Peyer's patch (tissue), 4 donors: ENCODE results near the gene DLX6.

Source experiments
- CTCF ChIP-seq, 6 experiments: fragments of 450-650 bp in 4 of 6; fragments of 200-600 bp in 2 of 6; sonication (generic) in 1 of 6; IDR thresholded peaks; one replicate each; pipeline ENCODE4 v1.5.1; 2017 to 2019; ENCODE audit warnings: antibody characterized with exemption in 6 of 6, mild to moderate bottlenecking in 3 of 6, moderate library complexity in 1 of 6
- POLR2A ChIP-seq, 2 donors: fragments of 450-650 bp; IDR thresholded peaks; one replicate each; pipeline ENCODE4 v1.5.1; 2017; ENCODE audit warnings: antibody characterized with exemption in 2 of 2, mild to moderate bottlenecking in 2 of 2, moderate library complexity in 2 of 2

DNA sequence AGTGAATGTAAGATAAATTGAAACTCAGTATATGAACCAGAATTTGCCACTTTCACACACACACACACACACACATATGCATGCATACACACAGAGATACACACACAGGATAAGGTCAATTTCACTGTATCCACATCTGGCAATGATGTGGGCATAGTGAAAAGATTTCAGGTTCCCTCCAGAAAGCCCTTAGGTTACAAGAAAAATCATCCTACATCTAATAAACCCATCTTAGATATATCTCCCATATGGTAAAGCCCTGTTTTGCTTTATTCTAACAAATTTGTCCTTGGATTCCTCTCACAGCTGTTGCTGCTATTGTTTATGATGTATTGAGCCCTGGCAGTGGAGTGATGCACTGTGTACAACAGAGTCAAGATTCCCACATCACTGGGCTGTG lies 27.9 kb upstream of the DLX6 start:
- no peak for TF ChIP-seq POLR2A (IDR thresholded peaks at IDR 0.05)
- TF ChIP-seq CTCF (IDR thresholded peaks at IDR 0.05), result no peak
